Inflammatory macrophage treated with lipopolysaccharide for 1 hour (primary cell): ENCODE data around the gene CA12.

Experiments
- DNase-seq, 2 donors: peaks; one replicate each; pipeline ENCODE4 v3.0.0-alpha.2; 2020 to 2022

Gene CA12

DNA sequence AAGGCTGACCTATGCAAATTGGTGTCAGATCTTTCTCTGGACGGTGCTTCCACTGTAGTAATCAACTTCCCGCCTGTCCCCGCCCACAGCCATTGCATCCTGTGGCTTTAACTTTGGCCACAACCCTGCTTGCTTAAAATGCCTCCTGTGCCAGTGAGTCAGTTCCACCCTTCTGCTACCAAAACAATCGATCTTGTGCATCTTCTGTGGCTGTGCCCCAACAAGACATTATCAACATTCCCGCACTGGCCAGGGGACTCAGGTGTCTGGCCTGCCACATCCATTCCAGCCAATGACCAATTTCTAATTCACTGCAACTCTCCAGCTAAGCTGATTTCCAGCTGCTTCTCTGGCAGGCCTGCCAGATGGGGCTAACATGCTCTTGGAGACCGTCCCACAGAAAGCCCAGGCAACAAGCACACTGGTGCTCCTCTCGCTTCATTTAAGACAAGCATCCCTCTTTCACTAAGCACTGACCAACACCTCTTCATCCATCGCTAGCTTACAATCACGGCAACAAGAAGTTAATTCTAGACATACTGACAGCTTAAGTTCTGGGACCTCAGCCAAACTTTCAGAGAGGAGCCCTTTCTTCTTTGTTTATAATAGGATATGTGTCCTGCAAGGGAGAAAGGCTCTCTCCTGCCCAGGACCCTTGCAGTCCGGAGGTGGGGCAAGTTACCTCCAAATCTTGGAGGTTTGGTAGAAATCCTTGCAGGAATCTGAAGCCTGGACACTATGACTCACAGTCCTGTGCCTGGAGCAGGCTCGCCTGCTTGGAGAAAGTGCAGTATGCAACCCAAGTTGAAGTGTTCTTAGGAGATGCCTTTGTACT, 6.7 kb downstream of the CA12 start:
- DNase-seq: peak; percentile 90 to 93

DNA sequence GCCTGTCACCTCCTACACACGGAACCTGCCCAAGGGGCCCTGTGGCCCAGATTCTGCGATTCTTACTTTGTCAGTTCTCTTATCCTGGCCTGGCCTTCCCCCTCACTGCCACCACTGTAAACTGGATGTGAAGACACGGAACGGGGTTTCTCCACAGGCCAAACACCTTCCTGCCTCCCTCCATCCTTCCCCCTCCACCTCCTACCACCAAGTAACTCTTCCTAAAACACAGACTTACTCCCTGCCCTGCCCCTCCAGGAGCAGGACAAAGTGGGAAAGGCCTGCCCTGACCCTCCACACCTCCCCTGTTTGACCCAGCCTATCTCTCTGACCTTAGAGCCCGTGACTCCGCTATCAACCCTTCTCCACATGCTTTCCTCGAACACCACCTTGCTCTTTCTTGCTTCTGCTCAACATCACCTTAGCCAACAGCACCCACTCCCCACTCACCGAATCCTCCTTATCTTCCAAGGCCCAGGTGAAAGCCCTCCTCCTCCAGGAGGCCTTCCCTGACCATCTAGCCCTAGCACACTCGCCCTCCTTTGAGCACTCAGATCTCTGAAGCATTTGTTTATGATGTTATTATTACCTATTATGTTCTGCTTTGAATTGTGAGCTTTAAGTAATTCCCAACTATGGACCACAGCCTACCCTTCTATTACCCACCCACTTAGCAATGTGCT, 7.6 kb downstream of the CA12 start:
- DNase-seq: no peak

DNA sequence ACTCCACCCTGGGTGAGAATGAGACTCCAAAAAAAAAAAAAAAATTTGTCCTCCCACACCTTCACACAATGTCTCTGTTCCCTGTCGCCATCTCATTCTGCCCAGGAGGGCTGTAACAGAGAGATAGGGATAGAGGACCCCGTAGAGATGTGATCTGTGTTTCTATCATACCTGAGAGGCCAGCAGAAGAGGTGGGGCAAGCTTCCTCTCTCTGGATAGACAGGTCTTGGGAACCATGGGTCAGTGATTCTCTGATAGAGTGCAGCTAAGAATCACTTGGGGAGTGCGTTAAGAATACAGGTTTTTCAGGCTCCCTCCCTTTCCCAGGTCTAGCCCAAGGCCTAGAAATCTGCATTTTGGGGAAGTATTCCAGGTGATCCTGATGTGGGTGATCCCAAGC, 8.3 kb downstream of the CA12 start:
- no peak for DNase-seq

DNA sequence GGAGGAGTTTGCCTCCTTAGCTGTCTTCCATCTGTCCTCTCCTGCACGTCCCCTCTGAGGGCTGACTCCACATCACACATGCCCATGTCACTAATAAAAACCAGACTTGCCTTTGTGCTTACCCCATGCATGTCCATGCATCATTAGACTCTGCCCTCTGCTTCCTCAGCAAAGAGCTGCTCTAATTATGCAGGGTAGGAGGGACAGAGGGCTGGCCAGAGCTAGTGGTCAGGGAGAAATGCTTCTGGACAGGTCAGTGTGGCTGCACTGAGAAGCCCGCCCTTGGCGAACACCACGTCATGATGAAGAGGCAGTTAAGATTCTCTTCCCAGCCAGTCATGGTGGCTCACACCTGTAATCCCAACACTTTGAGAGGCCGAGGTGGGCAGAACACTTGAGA, 8.9 kb downstream of the CA12 start:
- DNase-seq: no peak

DNA sequence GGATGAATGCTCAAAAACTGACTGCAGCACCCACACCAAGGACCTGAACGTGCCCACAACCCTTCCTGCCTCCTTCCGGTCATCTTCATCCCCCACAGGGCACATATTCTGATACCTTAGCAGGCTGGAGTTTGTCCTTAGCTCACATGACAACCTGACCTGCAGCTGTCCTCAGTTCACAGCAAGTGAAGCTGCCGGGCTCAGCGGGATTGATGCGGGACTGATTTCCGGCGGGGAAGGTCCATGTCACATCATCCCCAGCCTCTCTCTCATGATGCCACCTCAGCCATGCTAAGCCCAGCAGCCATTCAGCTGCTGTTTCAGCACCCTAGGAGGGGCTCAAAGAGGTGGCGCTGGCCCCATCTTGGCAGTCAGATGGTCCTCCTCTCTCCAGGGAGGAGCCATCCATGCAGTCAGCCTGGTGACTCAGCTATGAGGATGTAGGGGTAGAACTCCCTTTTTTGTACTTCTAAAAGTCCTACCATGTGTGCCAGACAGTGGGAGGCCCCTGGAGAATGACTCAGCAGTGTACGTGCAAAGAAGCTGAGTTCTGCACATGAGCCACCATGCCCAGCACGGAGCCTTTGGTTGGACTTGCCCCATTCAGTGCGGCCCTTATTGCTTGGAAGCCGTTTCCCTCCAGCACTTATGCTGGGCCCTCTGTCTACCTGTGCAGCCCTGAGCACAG, 9.5 kb downstream of the CA12 start:
- DNase-seq: peak; percentile 83 to 94

DNA sequence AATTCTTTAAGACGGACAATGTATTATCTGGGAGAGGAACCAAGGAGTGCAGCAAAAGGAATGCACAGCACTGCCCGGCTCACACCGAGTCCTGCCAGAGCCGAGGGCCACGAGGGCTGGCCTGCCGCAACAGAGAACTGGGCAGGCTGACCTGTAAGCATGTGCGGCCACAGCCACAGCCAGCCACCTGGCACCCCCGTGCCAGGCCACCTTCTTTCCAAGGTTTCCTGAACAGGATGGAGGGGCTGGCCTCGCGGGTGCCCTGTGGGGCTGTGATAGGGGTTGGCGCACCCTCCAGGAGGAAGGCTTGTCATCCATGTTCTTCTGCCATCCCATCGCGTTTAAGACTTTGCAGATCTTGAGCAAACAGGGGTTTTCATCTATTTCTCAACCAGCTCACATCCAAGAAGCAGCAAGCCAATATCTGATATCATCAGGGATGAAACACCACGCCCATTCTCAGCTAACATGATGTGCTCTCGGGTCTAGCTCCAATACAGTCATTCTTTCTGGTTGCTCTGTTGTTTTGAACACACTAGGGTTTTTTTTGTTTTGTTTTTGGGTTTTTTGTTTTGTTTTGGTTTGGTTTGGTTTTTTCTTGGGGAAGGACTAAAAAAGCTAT, 10.2 kb downstream of the CA12 start:
- DNase-seq: peak; percentile 89 to 93

DNA sequence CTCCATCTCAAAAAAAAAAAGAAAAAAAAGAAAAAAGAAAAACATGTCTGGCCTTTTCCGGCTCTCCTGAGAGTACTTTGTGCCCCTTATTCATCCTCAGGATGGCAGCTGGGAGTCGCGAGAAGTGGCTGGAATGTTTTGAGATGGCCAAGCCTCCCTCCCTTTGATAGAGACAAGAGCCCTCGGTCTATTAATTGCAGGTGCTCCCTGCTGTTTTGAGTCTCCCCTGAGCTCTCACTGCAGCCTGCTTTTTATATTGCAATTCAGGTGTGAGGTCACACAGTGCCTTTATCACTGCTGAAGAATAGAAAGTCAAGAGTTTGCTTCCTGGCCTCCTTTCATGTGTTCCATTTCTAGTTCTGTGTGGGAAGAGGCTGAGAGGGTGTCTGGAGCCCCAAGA, 10.9 kb downstream of the CA12 start:
- no peak for DNase-seq

DNA sequence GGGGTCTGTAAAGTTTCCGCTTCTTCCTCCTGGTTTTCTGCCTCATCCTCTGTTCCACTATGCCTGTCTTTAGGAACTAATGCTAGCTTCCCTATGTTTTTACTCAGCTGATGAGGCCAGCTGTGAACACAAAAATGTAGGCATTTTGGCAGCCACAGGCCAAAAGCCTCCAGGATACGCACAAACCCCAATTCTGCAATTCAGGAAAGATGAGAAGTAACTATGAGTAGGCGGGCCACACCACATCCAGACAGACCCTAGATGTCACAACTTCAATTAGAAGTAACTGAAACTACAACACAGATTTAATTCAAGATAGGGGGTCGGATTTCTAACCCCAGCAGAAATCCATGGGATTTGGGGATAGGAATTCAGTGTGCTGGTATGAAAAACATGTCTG, 11.9 kb downstream of the CA12 start:
- peak; percentile 85 to 91 for DNase-seq

DNA sequence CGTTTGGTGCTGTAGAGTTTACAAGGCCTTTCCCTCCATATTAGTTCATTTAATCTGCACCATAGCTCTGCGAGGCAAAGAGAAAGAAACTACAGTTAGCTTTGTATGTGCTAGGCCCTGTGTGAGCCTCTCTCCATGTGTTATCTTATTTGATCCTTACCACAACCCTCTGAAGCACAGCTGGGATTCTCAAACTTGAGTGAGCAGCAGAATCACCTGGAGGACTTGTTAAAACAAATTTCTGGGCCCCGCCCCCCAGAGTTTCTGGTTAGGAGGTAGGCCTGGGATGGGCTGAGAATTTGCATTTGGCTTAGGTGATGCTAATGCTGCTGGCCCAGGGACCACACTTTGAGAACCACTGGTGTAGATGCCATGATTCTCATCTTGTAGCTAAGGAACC, 12.3 kb downstream of the CA12 start:
- no peak for DNase-seq

DNA sequence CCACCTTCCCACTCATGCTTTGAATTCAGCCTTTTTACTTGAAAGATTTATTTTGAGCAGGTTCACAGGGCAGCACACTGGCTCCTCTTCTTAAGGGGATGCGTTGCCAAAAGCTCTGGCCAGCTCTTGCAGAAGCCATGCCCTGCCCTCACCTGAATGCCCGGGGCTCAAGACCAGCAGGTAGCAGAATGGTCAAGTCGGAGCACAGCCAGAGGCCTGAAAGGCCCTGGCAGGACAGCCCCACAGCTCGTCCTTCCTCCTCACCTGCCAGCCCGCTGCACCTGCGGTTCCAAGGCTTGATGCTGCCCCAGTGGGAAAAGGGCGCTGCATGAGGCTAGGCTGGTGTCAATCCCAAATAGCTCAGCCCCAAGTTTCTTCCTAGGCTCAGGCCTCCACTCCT, 13.1 kb downstream of the CA12 start:
- DNase-seq: no peak

DNA sequence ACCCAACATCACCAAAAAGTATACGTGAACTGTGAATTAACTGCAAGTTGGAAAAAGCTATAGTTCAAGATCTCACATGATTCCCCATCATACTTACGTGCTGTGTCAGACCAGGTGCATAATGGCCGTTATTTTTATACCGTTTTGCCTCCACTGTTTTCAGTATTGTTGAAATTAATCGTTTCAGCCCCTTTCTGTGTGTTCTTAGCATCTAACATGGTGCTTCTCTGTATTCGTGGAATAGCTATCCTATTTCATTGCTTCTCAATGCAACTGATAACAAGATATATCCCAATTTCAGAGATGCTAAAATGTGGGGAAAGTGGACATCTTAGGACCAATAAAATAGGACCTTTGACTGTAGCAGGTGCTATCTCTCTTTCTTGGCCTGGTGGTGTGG, 13.7 kb downstream of the CA12 start:
- DNase-seq: no peak

DNA sequence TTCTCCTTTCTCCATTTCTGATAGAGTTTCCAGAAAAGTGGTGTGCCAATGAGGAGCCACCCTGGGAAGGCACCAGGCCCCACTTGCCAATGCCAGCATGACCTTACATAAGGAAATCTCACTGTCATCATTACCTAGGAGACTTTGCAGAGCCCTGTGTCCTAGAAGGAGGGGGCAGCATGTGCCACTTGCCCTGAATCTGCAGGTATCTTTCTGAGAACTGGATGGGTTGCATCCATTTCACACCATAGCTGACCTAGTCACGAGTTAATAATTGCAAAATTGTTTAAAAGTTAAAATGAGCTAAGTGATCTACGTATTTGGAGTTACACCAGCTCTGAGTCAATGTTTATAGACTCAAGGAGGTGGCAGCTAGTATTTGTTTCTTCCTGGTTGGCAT, 14.3 kb downstream of the CA12 start:
- no peak for DNase-seq

DNA sequence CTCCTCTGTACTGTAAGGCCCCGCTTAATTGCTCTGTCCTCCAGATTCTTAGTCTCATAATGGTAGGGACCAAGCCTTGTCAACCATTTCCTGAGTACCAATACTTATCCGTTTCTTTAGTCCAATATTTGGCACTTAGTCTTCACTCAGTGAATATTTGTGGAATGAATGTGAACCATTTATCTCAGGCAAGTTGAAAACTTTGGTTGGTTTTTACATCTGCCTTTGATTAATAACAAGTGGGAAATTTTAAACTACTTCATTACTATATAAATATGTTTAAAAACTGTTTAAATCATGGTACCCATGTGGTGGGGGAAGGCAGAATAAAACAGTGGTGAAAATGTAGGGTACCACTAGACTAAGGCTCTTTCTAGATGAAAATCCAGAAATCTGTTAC, 15.2 kb downstream of the CA12 start:
- no peak for DNase-seq

DNA sequence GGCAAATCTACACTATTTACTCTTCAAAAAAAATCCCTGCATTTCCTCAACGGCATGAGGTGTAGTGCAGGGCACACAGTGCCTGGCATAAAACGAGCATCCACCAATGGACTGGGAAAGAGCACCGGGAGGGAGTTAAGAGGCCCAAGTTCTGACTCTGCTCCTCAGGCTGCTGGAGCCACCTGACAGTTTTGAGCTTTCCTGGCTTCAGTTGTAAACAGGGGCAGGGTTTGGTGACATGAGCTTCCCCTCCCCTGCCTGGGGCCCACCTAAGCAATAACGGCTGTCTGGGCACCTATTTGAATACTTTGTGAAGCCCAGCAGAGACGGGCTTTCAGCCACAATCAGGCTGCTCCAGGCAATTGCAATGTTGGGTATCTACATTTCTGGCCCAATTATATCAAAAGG, 16.4 kb downstream of the CA12 start:
- DNase-seq: no peak

DNA sequence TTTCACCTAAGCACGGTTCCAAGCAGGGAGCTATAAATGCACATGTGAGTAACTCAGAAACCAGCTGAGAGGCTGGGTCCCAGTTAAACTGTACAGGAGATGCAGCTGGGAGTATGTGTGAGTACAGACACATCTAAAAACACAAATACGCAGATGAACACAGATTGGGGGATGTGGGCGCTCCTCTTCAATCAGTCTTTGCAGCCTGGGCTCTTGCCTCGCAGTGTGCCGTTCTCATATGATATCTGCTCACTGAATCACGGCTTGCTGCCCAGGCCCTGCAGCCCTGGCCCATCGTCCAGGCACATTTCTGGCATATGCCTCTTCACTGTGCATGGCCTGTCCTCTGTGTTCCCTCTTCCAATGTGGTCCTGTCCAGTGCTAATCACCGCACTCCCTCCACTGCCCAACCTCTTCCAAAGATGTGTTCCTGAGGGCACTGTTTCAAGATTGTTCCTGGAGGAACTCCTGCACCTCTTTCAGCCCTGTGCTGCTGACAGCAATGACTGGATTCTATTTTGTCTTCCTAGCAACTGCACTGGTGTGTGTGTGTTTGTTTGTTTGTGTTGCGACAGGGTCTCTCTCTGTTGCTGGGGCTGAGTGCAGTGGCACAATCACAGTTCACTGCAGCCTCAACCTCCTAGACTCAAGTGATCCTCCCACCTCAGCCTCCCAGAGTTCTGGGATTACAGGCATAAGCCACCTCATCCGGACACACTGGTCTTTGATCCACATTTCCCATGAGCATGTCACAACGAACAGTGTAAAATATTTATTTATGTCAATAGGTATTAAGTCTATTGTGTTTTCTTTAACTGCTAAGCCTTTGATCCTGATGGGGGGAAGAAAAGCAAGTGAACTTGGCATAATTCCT, 17.0 kb downstream of the CA12 start:
- no peak for DNase-seq

DNA sequence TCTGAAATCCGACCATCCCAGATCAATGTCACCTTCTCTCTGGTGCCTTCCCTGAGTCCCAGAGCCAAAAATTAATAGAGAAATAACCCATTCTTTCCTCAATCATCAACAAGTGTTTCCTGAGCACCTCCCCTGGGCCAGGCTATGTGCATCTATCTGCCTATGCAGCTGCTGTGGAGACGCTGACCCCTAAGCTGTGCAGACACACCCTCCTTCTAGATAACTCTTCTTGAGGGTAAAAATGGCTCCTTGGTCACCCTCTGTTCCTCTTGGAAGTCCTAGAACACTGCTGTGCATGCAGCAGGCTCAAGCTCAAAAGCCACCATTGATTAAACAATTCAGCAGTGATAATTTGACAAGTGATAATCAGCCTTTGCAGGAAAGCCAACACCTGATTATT, 18.4 kb downstream of the CA12 start:
- DNase-seq: no peak

DNA sequence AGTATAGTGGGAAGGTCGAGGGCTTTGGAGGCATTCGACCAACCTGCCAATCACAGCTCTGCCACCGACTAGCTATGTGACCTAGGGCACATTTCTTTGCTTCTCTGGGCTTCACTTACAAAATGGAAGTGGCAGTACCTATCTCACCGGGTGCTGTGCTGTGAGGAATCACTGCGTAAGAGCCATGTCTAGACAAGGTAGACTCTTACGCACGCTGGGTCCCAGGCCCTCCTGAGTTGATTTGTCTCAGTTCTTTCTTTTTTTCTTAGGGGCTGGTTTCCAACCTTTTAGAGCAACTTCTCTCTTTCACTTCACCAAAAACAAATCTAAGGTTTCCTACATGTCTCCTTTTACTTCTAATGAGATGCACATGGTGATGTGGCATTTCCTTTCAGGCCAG, 18.8 kb downstream of the CA12 start:
- DNase-seq: no peak

DNA sequence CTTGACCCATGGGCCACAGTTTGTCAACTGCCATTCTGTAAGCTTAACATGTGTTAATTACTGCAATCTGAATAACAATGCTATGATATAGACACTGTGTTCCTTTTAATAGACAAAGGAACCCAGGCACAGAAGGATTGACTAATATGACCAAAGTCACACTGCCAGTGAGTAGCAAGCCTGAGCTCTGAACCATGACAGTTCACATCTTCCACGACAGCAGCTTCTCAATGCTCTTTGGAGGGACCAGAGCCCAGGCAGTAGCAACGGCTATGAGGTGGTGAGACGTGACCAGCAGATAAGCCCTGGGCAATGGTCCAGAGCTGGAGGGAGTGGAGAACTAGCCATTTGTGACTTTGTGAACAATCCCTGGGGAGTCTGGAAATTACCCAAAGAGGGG, 19.4 kb downstream of the CA12 start:
- no peak for DNase-seq

DNA sequence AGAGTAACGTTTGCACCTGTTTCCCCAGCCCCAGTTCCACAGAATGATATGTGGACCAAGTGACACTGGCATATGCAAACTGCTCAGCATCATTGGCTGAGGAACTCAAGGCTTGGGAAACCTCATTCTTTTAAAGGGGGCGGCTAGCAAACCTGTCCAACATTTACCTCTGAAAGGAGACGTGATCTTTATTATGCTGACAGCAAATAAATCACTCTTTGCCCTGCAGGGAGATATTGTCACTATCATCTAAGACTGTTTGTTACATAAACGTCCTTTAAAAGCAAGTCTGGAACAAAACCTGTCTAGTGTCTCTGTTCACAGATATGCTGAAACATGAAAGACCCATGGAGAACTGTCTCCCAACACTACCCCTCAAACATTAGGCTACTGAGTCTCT, 21.5 kb downstream of the CA12 start:
- no peak for DNase-seq

DNA sequence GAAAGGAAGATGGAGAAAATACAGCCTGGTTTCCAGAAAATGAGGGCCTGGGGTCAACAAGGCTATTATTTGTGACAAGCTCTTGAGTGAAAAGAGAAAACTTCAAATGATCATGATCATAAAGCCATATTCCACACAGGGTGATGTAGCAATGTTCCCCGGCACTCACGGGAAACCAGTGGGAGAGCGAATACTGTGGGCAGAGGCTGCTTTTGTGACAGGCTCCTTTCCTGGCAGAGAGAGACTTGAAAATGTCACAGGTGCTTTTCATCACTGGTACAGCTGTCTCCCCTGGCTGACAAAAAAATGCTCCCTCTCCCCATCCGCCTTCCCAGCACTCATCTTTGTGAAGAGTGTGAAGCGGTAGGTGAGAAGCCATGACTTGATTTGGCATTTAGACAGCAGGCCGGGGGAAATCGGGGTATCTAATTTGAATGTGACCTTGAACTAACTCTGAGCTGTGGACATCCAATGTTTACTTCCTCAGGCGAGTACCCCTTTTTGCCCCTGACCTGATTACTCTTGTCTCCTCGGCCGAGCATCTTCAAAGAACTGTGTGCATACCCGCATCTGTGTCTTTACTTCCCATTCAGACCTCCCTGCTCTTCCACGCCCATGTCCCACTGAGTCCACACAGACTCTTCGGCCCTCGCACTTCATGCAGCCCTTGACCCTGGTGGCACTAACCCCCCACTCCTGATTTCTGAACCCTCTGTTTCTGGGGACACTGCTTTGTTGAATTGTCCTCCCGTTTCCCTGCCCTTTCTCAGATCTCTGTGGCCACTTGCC, 23.2 kb downstream of the CA12 start:
- no peak for DNase-seq

DNA sequence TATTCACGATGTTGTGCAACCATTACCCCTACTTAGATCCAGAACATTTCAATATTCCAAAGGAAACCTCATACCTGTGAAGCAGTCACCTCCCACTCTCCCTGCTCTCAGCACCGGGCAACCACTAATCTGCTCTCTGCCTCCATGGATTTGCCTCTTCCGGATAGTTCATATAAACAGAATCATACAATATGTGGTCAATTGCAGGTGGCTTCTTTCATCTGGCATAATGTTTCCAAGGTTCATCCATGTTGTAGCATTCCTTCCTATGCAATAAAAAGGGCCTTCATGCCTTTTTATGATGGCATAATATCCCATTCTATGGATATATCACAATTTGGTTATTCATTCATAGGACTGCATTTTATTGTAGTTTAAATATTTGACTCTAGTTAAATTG, 23.9 kb downstream of the CA12 start:
- DNase-seq: no peak

DNA sequence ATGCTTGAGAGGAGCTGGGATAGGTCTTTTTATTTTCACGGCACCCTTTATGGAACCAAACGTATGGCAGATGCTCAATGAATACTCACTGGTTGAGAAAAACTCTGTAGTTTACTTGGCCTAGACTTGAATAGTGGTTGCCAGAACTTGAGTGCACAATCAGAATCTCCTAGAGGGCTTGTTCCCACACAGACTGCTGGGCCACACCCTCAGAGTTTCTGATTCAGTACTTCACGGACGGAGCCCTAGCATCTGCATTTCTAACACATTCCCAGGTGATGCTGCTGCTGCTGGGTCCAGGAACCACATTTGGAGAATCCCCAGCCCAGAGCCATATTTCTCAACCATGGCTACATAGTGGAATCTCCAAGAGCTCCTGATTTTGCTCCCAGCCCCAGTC, 24.6 kb downstream of the CA12 start:
- no peak for DNase-seq
